ENCODE measurements around the gene LETMD1. TPM values are rescaled to one million over a fixed set of nuclear protein-coding genes. Genes with fewer than 3 reads are reported as not detected.

The LETMD1 gene
- total and polyA plus RNA-seq, 2 of the 4 experiments (the other 2 are of a cell fraction): 27.6 to 40.1 TPM

- WGBS, 2 experiments (ENCODE audit: extremely low coverage in 2 of 2, insufficient read length in 1 of 2): 1% methylated on average over 6 of the region's 14 CpGs; no CpG with 5 or more reads in 1 of the 2 experiments
- in situ Hi-C loops (cut with MboI; ENCODE audit: low sequenced_read_pairs) (no loop called here), intact Hi-C loops (cut with micrococcal nuclease) (loop anchor here (2.0 kb wide), 1 partner anchor 284 kb away; the partner anchor contains the start of gene ATF1)
These were observed 629 bp downstream of the LETMD1 start for GRCh38 chr12:51048661-51049251.

More at GRCh38 chr12:51048661-51049251, 629 bp downstream of the LETMD1 start:
- peak overlapping the region; percentile 82 for H2AK5ac ChIP-seq (ENCODE audit: low read depth, low read length)
- peak overlapping the region; percentile 86 for H3K14ac ChIP-seq (replicated peaks; ENCODE audit: low read depth, low read length)
- H3K56ac ChIP-seq (ENCODE audit: extremely low read depth, insufficient read depth, low read length): peak overlapping the region; percentile 82
- 0 out of 2 replicates have a peak, but pooled peaks cover 2% of the 10 kb centered on the region for H3K9me1 ChIP-seq (ENCODE audit: insufficient read depth, low read length)
- H2BK120ac ChIP-seq (ENCODE audit: low read depth, low read length): no peak overlapping the region; the same call in 1 of the 2 replicates
- DNase-seq: no peak
- H3K27ac ChIP-seq (ENCODE audit: insufficient read depth, low read length): peak overlapping the region; percentile 75
- no peak for ATAC-seq (ENCODE audit: low read depth)
- ChIA-PET POLR2A (ENCODE audit: unreplicated experiment) (no interaction called here), CTCF (no interaction called here)
- no peaks in the 10 kb centered on the region for H3K9me3 ChIP-seq (ENCODE audit: control insufficient read depth, insufficient read depth, low read length)
- H2BK15ac ChIP-seq (ENCODE audit: low read depth, low read length): no peak overlapping the region
- peak overlapping the region; percentile 87 for H2AK9ac ChIP-seq (replicated peaks; ENCODE audit: low read depth, low read length, poor library complexity)
- peak overlapping the region; percentile 26 for H4K5ac ChIP-seq (ENCODE audit: low read depth, low read length)
- H3K4ac ChIP-seq (ENCODE audit: low read depth, low read length): peak overlapping the region; percentile 76
- BruUV-seq (replicated peaks): no TSS peak
- peak overlapping the region; percentile 60 for H3K4me3 ChIP-seq (ENCODE audit: insufficient read depth, low read depth, low read length)
- H3K23ac ChIP-seq (ENCODE audit: low read depth, low read length): peak overlapping the region; percentile 93
- peak overlapping the region; percentile 82 for H3K9ac ChIP-seq (ENCODE audit: low read depth, low read length)
- peak overlapping the region; percentile 97 for H3K4me2 ChIP-seq (ENCODE audit: low read depth, low read length)
- H3K27me3 ChIP-seq (ENCODE audit: control insufficient read depth, insufficient read depth, low read length): no peaks in the 10 kb centered on the region
- H4K91ac ChIP-seq (ENCODE audit: insufficient read depth, low read depth, low read length): peak overlapping the region; percentile 57
- H4K20me1 ChIP-seq (ENCODE audit: insufficient read depth, low read length): no peaks in the 10 kb centered on the region
- dilution Hi-C loops (cut with HindIII; ENCODE audit: low sequenced_read_pairs, unreplicated experiment): no loop called here
- peaks cover 2% of the 10 kb centered on the region for H3K36me3 ChIP-seq (ENCODE audit: control insufficient read depth, insufficient read depth, low read length)
- H3K79me1 ChIP-seq (ENCODE audit: low read depth in 1 of 2, low read length in 2 of 2): peaks cover 17 to 20% of the 10 kb centered on the region in 2 experiments
- H2AFZ ChIP-seq (replicated peaks; ENCODE audit: low read length, poor library complexity): peak overlapping the region; percentile 99
- peak overlapping the region; percentile 2 for H2BK5ac ChIP-seq (ENCODE audit: low read depth, low read length, poor library complexity, severe bottlenecking)
- no peak overlapping the region for H2BK20ac ChIP-seq (ENCODE audit: low read depth, low read length)
- H3K4me1 ChIP-seq (ENCODE audit: control insufficient read depth, insufficient read depth, low read length): no peaks in the 10 kb centered on the region; the same call in 1 of the 2 replicates
- no peak overlapping the region for H3K18ac ChIP-seq (ENCODE audit: low read depth, low read length)
- H4K8ac ChIP-seq (ENCODE audit: low read depth in 2 of 2, low read length in 2 of 2): peak overlapping the region; percentile 87 to 93
- no peak for TF ChIP-seq ELK1 (IDR thresholded peaks at IDR 0.05; ENCODE audit: borderline replicate concordance, low read depth, low read length)
- TF ChIP-seq SMC3 (IDR thresholded peaks at IDR 0.05; ENCODE audit: low read depth, low read length): no peak
- TF ChIP-seq NFE2L2 (IDR thresholded peaks at IDR 0.05; ENCODE audit: low read depth, low read length): no peak
- TF ChIP-seq BHLHE40 (IDR thresholded peaks at IDR 0.05; ENCODE audit: low read depth, low read length): no peak
- no peak for TF ChIP-seq RFX5 (IDR thresholded peaks at IDR 0.05; ENCODE audit: low read depth, low read length)
- no peak for TF ChIP-seq POLR2A (IDR thresholded peaks at IDR 0.05; ENCODE audit: low read depth, low read length)
- no peak for TF ChIP-seq RCOR1 (IDR thresholded peaks at IDR 0.05; ENCODE audit: insufficient replicate concordance, low read length)
- TF ChIP-seq CHD1 (IDR thresholded peaks at IDR 0.05; ENCODE audit: low read depth, low read length): no peak
- no peak for TF ChIP-seq MAZ (IDR thresholded peaks at IDR 0.05; ENCODE audit: borderline replicate concordance, low read depth, low read length)
- TF ChIP-seq MAFK (IDR thresholded peaks at IDR 0.05; ENCODE audit: low read depth, low read length): no peak
- TF ChIP-seq CTCF (conservative IDR thresholded peaks at IDR 0.05; ENCODE audit: low read depth, low read length): no peak
- no peak for TF ChIP-seq RAD21 (IDR thresholded peaks at IDR 0.05; ENCODE audit: low read length)
- TF ChIP-seq USF2 (IDR thresholded peaks at IDR 0.05; ENCODE audit: low read depth, low read length): no peak
- no peak for TF ChIP-seq CEBPB (IDR thresholded peaks at IDR 0.05; ENCODE audit: low read depth, low read length)
- TF ChIP-seq MXI1 (IDR thresholded peaks at IDR 0.05; ENCODE audit: borderline replicate concordance, low read depth, low read length): no peak
- no peak for TF ChIP-seq FOS (IDR thresholded peaks at IDR 0.05; ENCODE audit: low read depth, low read length)

Measured in IMR-90 (cell line).